ENCODE measurements around the gene SLC43A2. TPM values are rescaled to one million over a fixed set of nuclear protein-coding genes. Genes with fewer than 3 reads are reported as not detected.

SLC43A2 gene
- total RNA-seq, 1 donor from 2014 or later, result 39.9 TPM

DNA sequence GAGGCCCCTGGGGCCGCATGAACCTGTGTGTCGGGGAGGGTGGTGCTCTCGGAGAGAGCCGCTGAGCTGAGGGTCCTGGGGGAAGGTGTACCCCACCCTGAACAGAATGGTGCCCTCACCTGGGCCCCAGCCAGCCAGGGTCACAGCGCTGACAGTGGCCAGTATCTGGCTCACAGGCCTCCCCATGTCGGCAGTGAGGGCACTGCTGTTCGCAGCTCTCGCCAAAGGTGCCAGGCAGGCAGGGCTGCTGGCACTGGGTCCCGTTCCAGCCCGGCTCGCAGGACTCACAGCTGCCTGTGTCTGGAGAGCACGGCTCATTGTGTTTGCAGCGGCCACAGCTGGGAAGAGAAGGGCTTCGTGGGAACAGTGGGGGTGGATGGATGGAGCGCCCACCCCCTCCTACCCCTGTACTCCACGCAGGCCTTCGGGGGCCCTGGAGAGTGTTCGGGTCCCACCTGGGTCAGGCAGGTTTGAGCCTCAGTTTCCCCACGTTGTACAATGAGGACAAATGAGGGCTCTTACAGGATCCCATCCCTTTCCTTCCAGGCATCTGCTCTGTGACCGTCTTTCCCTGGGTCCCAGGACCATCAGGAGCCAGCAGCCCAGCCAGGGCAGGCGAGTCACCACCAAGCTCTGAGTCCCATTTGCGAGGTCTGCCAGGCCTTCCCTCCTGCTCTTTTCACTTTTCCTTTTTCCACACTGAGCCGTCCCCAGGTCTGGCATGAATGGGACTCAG lies 11.9 kb upstream of the SLC43A2 start:
- no peak for ATAC-seq
- Histone ChIP-seq H3K36me3 (peaks cover 18% of the 10 kb centered on the region), H3K9me3 (no peaks in the 10 kb centered on the region), H3K4me3 (no peak overlapping the region), H3K27ac (peak overlapping the region; percentile 9), H3K4me1 (peaks cover 22% of the 10 kb centered on the region), H3K27me3 (no peaks in the 10 kb centered on the region)
- peak; percentile 74 for DNase-seq
- TF ChIP-seq, protein P1, sequence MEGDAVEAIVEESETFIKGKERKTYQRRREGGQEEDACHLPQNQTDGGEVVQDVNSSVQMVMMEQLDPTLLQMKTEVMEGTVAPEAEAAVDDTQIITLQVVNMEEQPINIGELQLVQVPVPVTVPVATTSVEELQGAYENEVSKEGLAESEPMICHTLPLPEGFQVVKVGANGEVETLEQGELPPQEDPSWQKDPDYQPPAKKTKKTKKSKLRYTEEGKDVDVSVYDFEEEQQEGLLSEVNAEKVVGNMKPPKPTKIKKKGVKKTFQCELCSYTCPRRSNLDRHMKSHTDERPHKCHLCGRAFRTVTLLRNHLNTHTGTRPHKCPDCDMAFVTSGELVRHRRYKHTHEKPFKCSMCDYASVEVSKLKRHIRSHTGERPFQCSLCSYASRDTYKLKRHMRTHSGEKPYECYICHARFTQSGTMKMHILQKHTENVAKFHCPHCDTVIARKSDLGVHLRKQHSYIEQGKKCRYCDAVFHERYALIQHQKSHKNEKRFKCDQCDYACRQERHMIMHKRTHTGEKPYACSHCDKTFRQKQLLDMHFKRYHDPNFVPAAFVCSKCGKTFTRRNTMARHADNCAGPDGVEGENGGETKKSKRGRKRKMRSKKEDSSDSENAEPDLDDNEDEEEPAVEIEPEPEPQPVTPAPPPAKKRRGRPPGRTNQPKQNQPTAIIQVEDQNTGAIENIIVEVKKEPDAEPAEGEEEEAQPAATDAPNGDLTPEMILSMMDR (IDR thresholded peaks at IDR 0.05), result no peak
- intact Hi-C loops (cut with DNase I), result no loop called here

DNA sequence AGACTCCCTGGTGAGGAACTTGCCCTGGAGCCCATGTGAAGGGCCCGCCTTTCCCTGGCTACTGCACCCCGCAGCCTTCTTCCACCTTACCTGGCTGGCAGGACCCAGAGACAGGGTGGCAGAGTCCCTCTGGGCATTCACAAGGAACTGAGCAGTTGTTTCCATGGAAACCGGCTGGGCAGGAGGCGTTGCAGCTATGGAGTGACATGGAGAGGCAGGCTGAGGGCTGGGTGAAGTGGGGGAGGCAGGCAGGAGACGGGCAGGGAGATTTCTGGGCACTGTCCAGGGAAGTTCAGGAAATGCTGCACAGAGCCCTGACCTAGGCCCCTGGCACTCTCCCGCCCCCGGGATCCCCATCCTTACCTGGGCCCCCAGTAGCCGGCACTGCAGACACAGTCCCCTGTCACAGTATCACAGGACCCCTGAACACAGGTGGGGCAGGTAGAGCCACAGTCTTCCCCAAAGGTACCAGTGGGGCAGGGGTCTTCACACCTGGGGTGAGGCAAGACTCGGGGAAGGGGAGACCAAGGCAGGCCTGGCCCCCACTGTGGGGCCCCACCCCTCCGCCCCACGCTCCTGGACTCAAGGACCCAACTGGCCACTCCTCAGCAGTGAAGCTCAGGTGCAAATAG lies 11.0 kb upstream of the SLC43A2 start:
- DNase-seq (peak; percentile 87), ATAC-seq (peak; percentile 25)
- Histone ChIP-seq H3K9me3 (no peaks in the 10 kb centered on the region), H3K4me1 (peaks cover 14% of the 10 kb centered on the region), H3K27ac (peak overlapping the region; percentile 9), H3K27me3 (no peaks in the 10 kb centered on the region), H3K36me3 (peaks cover 26% of the 10 kb centered on the region), H3K4me3 (no peak overlapping the region)
- TF ChIP-seq, protein P1 (IDR thresholded peaks at IDR 0.05), result no peak
- intact Hi-C loops (cut with DNase I), result no loop called here

DNA sequence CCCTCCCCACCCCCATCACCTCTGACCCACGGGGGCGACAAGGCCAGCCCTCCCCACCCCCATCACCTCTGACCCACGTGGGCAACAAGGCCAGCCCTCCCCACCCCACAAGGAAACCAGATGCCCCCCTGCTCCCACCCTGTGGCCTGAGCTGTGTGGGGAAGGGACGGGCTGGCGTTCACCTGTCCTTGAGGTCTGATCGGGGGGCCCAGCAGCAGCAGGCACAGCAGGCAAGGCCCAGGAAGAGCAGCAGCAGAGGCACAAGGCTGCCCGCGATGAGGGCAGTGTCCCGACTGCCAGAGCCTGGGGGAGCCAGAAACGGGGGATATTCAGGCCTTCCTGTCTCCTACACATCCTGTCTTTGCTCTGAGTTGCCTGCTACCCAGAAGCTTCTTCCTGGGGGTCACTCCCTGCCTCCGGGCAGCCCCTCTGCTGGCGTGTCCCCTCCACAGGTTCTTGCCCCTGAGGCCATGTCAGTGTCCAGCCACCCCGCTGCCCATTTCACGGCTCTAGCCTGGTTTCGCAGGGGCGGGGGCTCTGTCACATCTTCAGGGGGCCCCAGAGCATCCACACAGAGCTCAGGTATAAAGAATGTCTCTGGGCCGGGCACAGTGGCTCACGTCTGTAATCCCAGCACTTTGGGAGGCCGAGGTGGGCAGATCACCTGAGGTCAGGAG lies 10.1 kb upstream of the SLC43A2 start:
- peaks cover 31% of the 10 kb centered on the region for H3K36me3 ChIP-seq
- peak overlapping the region; percentile 9 for H3K27ac ChIP-seq
- no peak for DNase-seq
- intact Hi-C loops (cut with DNase I), result no loop called here
- TF ChIP-seq, protein P1 (IDR thresholded peaks at IDR 0.05), result no peak
- peaks cover 5% of the 10 kb centered on the region for H3K4me1 ChIP-seq
- no peaks in the 10 kb centered on the region for H3K27me3 ChIP-seq
- no peaks in the 10 kb centered on the region for H3K9me3 ChIP-seq
- no peak overlapping the region for H3K4me3 ChIP-seq
- ATAC-seq, result no peak

DNA sequence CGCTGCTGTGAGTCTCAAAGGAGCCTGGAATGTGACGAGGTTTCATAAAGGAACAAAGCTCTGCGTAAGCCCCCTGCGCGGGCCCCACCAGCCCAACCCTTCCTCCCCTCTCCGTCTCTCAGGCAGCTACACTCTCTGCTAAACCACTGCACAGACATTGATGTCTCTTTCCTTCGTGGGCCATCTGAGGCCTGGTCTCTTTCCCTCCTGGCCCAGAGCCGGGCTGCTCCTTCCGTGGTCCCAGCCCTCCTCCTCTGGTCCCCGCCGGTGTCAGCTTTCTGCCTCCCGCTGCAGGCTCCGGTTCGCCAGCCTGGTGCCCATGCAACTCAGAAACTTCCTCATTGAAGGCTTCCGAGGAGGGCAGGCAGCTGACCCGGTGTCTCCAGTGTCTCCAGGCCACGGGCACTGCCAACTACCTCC lies 9.5 kb upstream of the SLC43A2 start:
- Histone ChIP-seq H3K27me3 (no peaks in the 10 kb centered on the region), H3K36me3 (peaks cover 31% of the 10 kb centered on the region), H3K27ac (no peak overlapping the region), H3K9me3 (no peaks in the 10 kb centered on the region), H3K4me3 (no peak overlapping the region), H3K4me1 (peaks cover 4% of the 10 kb centered on the region)
- intact Hi-C loops (cut with DNase I), result no loop called here
- DNase-seq, result no peak
- ATAC-seq, result peak; percentile 1
- TF ChIP-seq, protein P1 (IDR thresholded peaks at IDR 0.05), result no peak

DNA sequence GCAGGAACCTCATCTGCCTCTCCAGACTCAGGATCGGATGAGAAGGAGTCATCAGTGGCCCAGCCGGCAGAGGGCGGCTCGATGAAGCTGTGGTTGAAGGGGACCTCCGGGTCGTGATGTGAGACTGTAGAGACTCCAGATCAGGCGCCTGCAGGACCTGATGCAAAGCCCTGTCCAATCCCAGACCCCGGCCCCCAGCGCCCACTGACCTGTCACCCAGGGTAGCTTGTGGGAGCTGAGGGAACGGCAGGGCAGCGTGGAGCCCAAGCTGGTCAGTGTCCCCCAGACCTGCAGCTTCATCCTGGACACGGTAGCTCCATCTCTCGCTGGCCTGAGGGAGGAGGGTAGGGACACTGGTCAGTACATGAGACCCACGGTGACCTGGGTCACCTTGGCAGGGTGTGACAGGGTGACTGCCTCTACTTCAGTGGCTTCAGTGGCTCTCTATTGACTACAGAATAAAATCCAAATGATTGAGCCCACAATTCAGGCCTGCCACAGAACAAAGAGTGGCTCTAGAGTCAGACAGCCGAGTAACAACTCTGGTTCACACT lies 8.2 kb upstream of the SLC43A2 start:
- TF ChIP-seq, protein P1 (IDR thresholded peaks at IDR 0.05), result no peak
- intact Hi-C loops (cut with DNase I), result no loop called here
- H3K4me1 ChIP-seq, result peaks cover 4% of the 10 kb centered on the region
- no peak for DNase-seq
- H3K9me3 ChIP-seq, result no peaks in the 10 kb centered on the region
- no peak overlapping the region for H3K4me3 ChIP-seq
- H3K27ac ChIP-seq, result no peak overlapping the region
- no peaks in the 10 kb centered on the region for H3K27me3 ChIP-seq
- peaks cover 31% of the 10 kb centered on the region for H3K36me3 ChIP-seq
- ATAC-seq, result no peak
